IMR-90 (cell line): ENCODE results near the gene TMEM30A. TPM values are rescaled to one million over a fixed set of nuclear protein-coding genes. Genes with fewer than 3 reads are reported as not detected.
A peak's percentile ranks its signal among the peaks of the same experiment; 100 is the strongest.

Experiments
- ATAC-seq: fragments of 200-7000 bp; cut with Tn5 transposase; 2 replicates; pipeline ENCODE4 v1.9.1; 2020; ENCODE audit warnings: low read depth, mild to moderate bottlenecking, moderate library complexity
- BruUV-seq: library from RNA; stranded (reverse); fragments of 400-500 nt; replicated peaks from 2 replicates; lab custom pipeline; 2021; lab: Mats Ljungman, UMichigan
- CTCF ChIA-PET: fragments of 300-600 bp; formaldehyde crosslinking; extraction: SDS; loops from one replicate; lab custom pipeline; 2021; ENCODE audit warnings: antibody characterized with exemption; lab: Yijun Ruan, JAX
- POLR2A ChIA-PET: fragments of 300-600 bp; sonication (Branson Sonifier 250); formaldehyde crosslinking; loops from one replicate; lab custom pipeline; 2022; ENCODE audit warnings: antibody characterized with exemption; ENCODE audit not compliant: unreplicated experiment; lab: Charles Lee
- DNase-seq: peaks from one replicate; pipeline ENCODE4 v3.0.0; 2013
- H2AFZ ChIP-seq: replicated peaks from 2 replicates; pipeline ENCODE3; 2013; ENCODE audit warnings: low read length, mild to moderate bottlenecking; ENCODE audit not compliant: poor library complexity
- H2AK5ac ChIP-seq: 2 replicates; pipeline ENCODE4 v1.6.1; 2013; ENCODE audit warnings: low read depth, low read length, inconsistent platforms
- H2AK9ac ChIP-seq: replicated peaks from 2 replicates; pipeline ENCODE3; 2013; ENCODE audit warnings: mild to moderate bottlenecking, low read depth, low read length, moderate library complexity; ENCODE audit not compliant: poor library complexity
- H2BK120ac ChIP-seq: 2 replicates; pipeline ENCODE4 v1.6.1; 2013; ENCODE audit warnings: low read depth, low read length, inconsistent platforms
- H2BK15ac ChIP-seq: 3 replicates; pipeline ENCODE4 v1.6.1; 2013; ENCODE audit warnings: low read depth, low read length, inconsistent platforms
- H2BK20ac ChIP-seq: 2 replicates; pipeline ENCODE4 v1.6.1; 2013; ENCODE audit warnings: low read depth, mild to moderate bottlenecking, inconsistent platforms, low read length, moderate library complexity
- H2BK5ac ChIP-seq: 2 replicates; pipeline ENCODE4 v1.6.1; 2013; ENCODE audit warnings: mild to moderate bottlenecking, low read depth, low read length, inconsistent platforms; ENCODE audit not compliant: poor library complexity, severe bottlenecking
- H3K14ac ChIP-seq: replicated peaks from 2 replicates; pipeline ENCODE4 v1.6.1; 2013; ENCODE audit warnings: low read depth, low read length, inconsistent platforms
- H3K18ac ChIP-seq: 2 replicates; pipeline ENCODE4 v1.6.1; 2013; ENCODE audit warnings: low read depth, low read length, control low read depth
- H3K23ac ChIP-seq: 2 replicates; pipeline ENCODE4 v1.6.1; 2013; ENCODE audit warnings: low read depth, low read length, inconsistent platforms
- H3K27ac ChIP-seq: 2 replicates; pipeline ENCODE4 v1.5.1; 2013; ENCODE audit warnings: mild to moderate bottlenecking, control low read depth, low read length; ENCODE audit not compliant: insufficient read depth
- H3K27me3 ChIP-seq: 2 replicates; pipeline ENCODE4 v1.6.1; 2013; ENCODE audit warnings: low read length; ENCODE audit not compliant: control insufficient read depth, insufficient read depth
- H3K36me3 ChIP-seq: 2 replicates; pipeline ENCODE4 v1.6.1; 2013; ENCODE audit warnings: low read length, mixed read lengths; ENCODE audit not compliant: control insufficient read depth, insufficient read depth
- H3K4ac ChIP-seq: 2 replicates; pipeline ENCODE4 v1.6.1; 2013; ENCODE audit warnings: low read depth, low read length, inconsistent platforms
- H3K4me1 ChIP-seq: 2 replicates; pipeline ENCODE4 v1.6.1; 2013; ENCODE audit warnings: low read length, mixed read lengths; ENCODE audit not compliant: control insufficient read depth, insufficient read depth
- H3K4me2 ChIP-seq: 2 replicates; pipeline ENCODE4 v1.6.1; 2013; ENCODE audit warnings: low read depth, mild to moderate bottlenecking, control low read depth, low read length, moderate library complexity
- H3K4me3 ChIP-seq: 2 replicates; pipeline ENCODE4 v1.5.1; 2013; ENCODE audit warnings: low read depth, mild to moderate bottlenecking, control low read depth, low read length, moderate library complexity; ENCODE audit not compliant: insufficient read depth
- H3K56ac ChIP-seq: 2 replicates; pipeline ENCODE4 v1.6.1; 2013; ENCODE audit warnings: low read length, inconsistent platforms; ENCODE audit not compliant: insufficient read depth; ENCODE audit errors: extremely low read depth
- H3K79me1 ChIP-seq, 2 experiments: 2 replicates each; pipeline ENCODE4 v1.6.1; 2013; ENCODE audit warnings: low read length in 2 of 2, inconsistent platforms in 1 of 2, low read depth in 1 of 2
- H3K9ac ChIP-seq: 2 replicates; pipeline ENCODE4 v1.6.1; 2013; ENCODE audit warnings: low read depth, low read length, control low read depth
- H3K9me1 ChIP-seq: 2 replicates; pipeline ENCODE4 v1.6.1; 2013; ENCODE audit warnings: low read length, inconsistent platforms; ENCODE audit not compliant: insufficient read depth
- H3K9me3 ChIP-seq: 2 replicates; pipeline ENCODE4 v1.6.1; 2013; ENCODE audit warnings: low read length; ENCODE audit not compliant: control insufficient read depth, insufficient read depth
- H4K20me1 ChIP-seq: 2 replicates; pipeline ENCODE4 v1.6.1; 2013; ENCODE audit warnings: low read length, inconsistent platforms; ENCODE audit not compliant: insufficient read depth
- H4K5ac ChIP-seq: 2 replicates; pipeline ENCODE4 v1.6.1; 2013; ENCODE audit warnings: mild to moderate bottlenecking, low read depth, low read length, control low read depth
- H4K8ac ChIP-seq, 2 experiments: 2 replicates each; pipeline ENCODE4 v1.6.1; 2013; ENCODE audit warnings: low read depth in 2 of 2, low read length in 2 of 2, control low read depth in 1 of 2, inconsistent platforms in 1 of 2
- H4K91ac ChIP-seq: 2 replicates; pipeline ENCODE4 v1.6.1; 2013; ENCODE audit warnings: low read depth, low read length, inconsistent platforms; ENCODE audit not compliant: insufficient read depth
- BHLHE40 ChIP-seq: fragments of 150-350 bp; IDR thresholded peaks from 2 replicates; pipeline ENCODE4 v1.6.1; 2016; ENCODE audit warnings: mild to moderate bottlenecking, low read depth, low read length
- CEBPB ChIP-seq: IDR thresholded peaks from 2 replicates; pipeline ENCODE4 v1.6.1; 2012; ENCODE audit warnings: low read depth, low read length, improper control_type of control experiment
- CHD1 ChIP-seq: IDR thresholded peaks from 2 replicates; pipeline ENCODE4 v1.6.1; 2012; ENCODE audit warnings: low read depth, low read length, improper control_type of control experiment
- ELK1 ChIP-seq: fragments of 150-350 bp; IDR thresholded peaks from 2 replicates; pipeline ENCODE4 v1.6.1; 2016; ENCODE audit warnings: low read depth, mild to moderate bottlenecking, low read length, moderate library complexity, borderline replicate concordance
- FOS ChIP-seq: fragments of 150-350 bp; IDR thresholded peaks from 2 replicates; pipeline ENCODE4 v1.6.1; 2016; ENCODE audit warnings: low read depth, low read length
- MAFK ChIP-seq: IDR thresholded peaks from 2 replicates; pipeline ENCODE4 v1.6.1; 2012; ENCODE audit warnings: low read depth, low read length, improper control_type of control experiment
- MAZ ChIP-seq: IDR thresholded peaks from 2 replicates; pipeline ENCODE4 v1.6.1; 2012; ENCODE audit warnings: low read depth, mild to moderate bottlenecking, low read length, improper control_type of control experiment, moderate library complexity, borderline replicate concordance
- MXI1 ChIP-seq: IDR thresholded peaks from 2 replicates; pipeline ENCODE4 v1.6.1; 2012; ENCODE audit warnings: low read depth, mild to moderate bottlenecking, low read length, moderate library complexity, borderline replicate concordance
- NFE2L2 ChIP-seq: fragments of 150-350 bp; IDR thresholded peaks from 2 replicates; pipeline ENCODE4 v1.6.1; 2016; ENCODE audit warnings: low read depth, mild to moderate bottlenecking, low read length
- RAD21 ChIP-seq: IDR thresholded peaks from 2 replicates; pipeline ENCODE4 v1.6.1; 2012; ENCODE audit warnings: low read length, improper control_type of control experiment
- RCOR1 ChIP-seq: IDR thresholded peaks from 2 replicates; pipeline ENCODE4 v1.6.1; 2012; ENCODE audit warnings: mild to moderate bottlenecking, low read length, improper control_type of control experiment; ENCODE audit not compliant: insufficient replicate concordance
- RFX5 ChIP-seq: IDR thresholded peaks from 2 replicates; pipeline ENCODE4 v1.8.0; 2012; ENCODE audit warnings: low read depth, mild to moderate bottlenecking, low read length, moderate library complexity
- SMC3 ChIP-seq: fragments of 150-350 bp; IDR thresholded peaks from 2 replicates; pipeline ENCODE4 v1.6.1; 2016; ENCODE audit warnings: low read depth, mild to moderate bottlenecking, antibody characterized with exemption, low read length, moderate library complexity
- USF2 ChIP-seq: fragments of 150-350 bp; IDR thresholded peaks from 2 replicates; pipeline ENCODE4 v1.6.1; 2017; ENCODE audit warnings: mild to moderate bottlenecking, antibody characterized with exemption, low read length, low read depth
- WGBS, 2 experiments: methylation state at CpG; one replicate each; pipeline versions ENCODE4 v1.1.5 to v1.1.7; 2013; ENCODE audit warnings: missing lambda C conversion rate in 2 of 2; ENCODE audit not compliant: insufficient read length in 1 of 2; ENCODE audit errors: extremely low coverage in 2 of 2; 5-methylcytosine and 5-hydroxymethylcytosine counted together
- dilution Hi-C: fragments of 300-500 bp; cut with HindIII; formaldehyde crosslinking; loops from one replicate; pipeline ENCODE4 v1.14.3; 2018; ENCODE audit warnings: low sequenced_read_pairs; ENCODE audit not compliant: unreplicated experiment
- in situ Hi-C: fragments of 300-500 bp; cut with MboI; formaldehyde crosslinking; loops from 3 replicates; pipeline ENCODE4 v1.14.3; 2019; ENCODE audit warnings: low sequenced_read_pairs, inconsistent platforms, mixed read lengths
- intact Hi-C: fragments of 100-400 bp; cut with micrococcal nuclease; formaldehyde crosslinking; loops from 2 replicates; pipeline ENCODE4 v1.10.0; 2022
- polyA plus RNA-seq, 3 experiments: library from polyadenylated mRNA; depleted of rRNA; stranded (reverse); fragments of >200 nt; gene quantifications; 2 replicates each; pipeline ENCODE4 v1.2.3, GENCODE V29; 2012; ENCODE audit warnings: low replicate concordance in 1 of 3
- total RNA-seq: library from RNA; depleted of rRNA; stranded (reverse); fragments of >200 nt; gene quantifications from 2 replicates; pipeline ENCODE4 v1.2.3, GENCODE V29; 2012

Gene TMEM30A
- total and polyA plus RNA-seq, 2 of the 4 experiments (the other 2 are of a cell fraction), result 48.5 to 111 TPM

DNA sequence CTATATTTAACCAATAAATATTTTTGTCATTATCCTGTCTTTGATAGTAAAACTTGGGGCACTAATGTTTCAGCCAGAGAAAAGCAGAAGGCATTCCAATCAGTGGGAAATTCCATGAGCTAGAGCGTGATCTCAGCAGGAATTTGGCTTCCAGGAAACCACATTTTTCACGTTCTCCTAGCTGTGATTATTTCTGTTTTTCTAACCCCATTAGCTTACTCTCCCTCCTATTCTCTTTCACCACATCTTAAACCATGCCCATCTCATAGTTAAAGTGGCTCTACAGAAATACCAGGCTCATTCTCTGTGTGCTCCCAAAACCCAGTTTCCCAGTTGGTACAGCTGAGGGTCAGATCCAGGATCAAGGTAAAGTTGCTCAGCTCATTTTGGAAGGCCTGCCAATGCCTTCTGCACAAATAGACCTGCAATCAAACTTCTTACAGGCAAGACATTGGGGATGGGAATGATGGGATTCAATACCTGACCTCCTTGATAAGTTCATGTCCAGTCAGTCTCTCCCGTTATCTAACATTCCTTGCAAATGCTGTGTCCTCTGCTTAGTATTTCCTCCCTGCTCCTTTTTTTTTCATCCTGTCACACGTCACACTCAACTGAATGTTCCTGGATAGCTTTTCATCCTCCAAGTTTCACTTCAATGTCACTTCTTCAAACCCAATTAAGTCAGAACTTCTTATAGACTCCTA, 33.1 kb upstream of the TMEM30A start:
- Histone ChIP-seq H3K14ac (peak overlapping the region; percentile 26; the same call in 1 of the 2 replicates), H3K4me2 (peak overlapping the region; percentile 53), H3K27me3 (peaks cover 3% of the 10 kb centered on the region; the same call in 1 of the 2 replicates), H3K23ac (no peak overlapping the region), H3K9me1 (no peaks in the 10 kb centered on the region), H3K18ac (peak overlapping the region; percentile 74), H2BK15ac (peak overlapping the region; percentile 1; the same call in 1 of the 3 replicates), H3K4ac (peak overlapping the region; percentile 53; the same call in 1 of the 2 replicates), H3K79me1 (no peaks in the 10 kb centered on the region), H4K8ac (peak overlapping the region; percentile 10 to 13; a peak in 1 of 4 replicates), H4K91ac (0 out of 2 replicates have a peak overlapping the region, but pooled peaks have one; percentile 2), H3K9ac (no peak overlapping the region), H2AFZ (peak overlapping the region; percentile 4), H2AK5ac (peak overlapping the region; percentile 1; the same call in 1 of the 2 replicates), H2BK120ac (peak overlapping the region; percentile 22; the same call in 1 of the 2 replicates), H2BK20ac (peak overlapping the region; percentile 44; the same call in 1 of the 2 replicates), H2BK5ac (peak overlapping the region; percentile 61), H3K4me1 (peaks cover 3% of the 10 kb centered on the region), H3K56ac (no peak overlapping the region), H4K20me1 (no peaks in the 10 kb centered on the region), H3K4me3 (no peak overlapping the region), H3K27ac (no peak overlapping the region), H3K9me3 (no peaks in the 10 kb centered on the region), H4K5ac (peak overlapping the region; percentile 54; the same call in 1 of the 2 replicates), H3K36me3 (no peaks in the 10 kb centered on the region), H2AK9ac (no peak overlapping the region)
- CTCF ChIA-PET, result no interaction called here
- intact Hi-C loops (no loop called here), in situ Hi-C loops (no loop called here), dilution Hi-C loops (no loop called here)
- DNase-seq (peak; percentile 69), ATAC-seq (peak; percentile 85)
- BruUV-seq, result no TSS peak
- 59% methylated on average over 4 of the region's 4 CpGs; no CpG with 5 or more reads in 1 of the 2 experiments for WGBS, 2 experiments
- POLR2A ChIA-PET, result no interaction called here
- TF ChIP-seq MAFK (no peak), RAD21 (no peak), USF2 (no peak), RCOR1 (no peak), SMC3 (no peak), CHD1 (no peak), RFX5 (no peak), FOS (no peak), MXI1 (no peak), BHLHE40 (no peak; the same call in 1 of the 2 replicates), NFE2L2 (no peak), ELK1 (no peak), MAZ (no peak), CEBPB (no peak)
